Pons (tissue), 1 donor: ENCODE measurements around the gene ZBTB12.
A peak's percentile ranks its signal among the peaks of the same experiment; 100 is the strongest.
"Not testable (repeated sequence)": the region's sequence is repeated elsewhere in the genome, so short reads cannot be mapped to it uniquely, and the experiment has no call there.

ENCODE experiments used
- DNase-seq: peaks from one replicate; pipeline ENCODE4 v3.0.0-alpha.2; 2016; ENCODE audit warnings: low spot score

Gene ZBTB12

GRCh38 chr6:31901953-31902643 is at the start of gene ZBTB12:
ZBTB12 (minus strand) TSS chr6:31902086; CDS start chr6:31901305, 781 bp downstream.
- DNase-seq = peak; percentile 97

GRCh38 chr6:31949926-31950548 is 48.2 kb upstream of the ZBTB12 start:
- no peak for DNase-seq

- no peak for DNase-seq
These were observed 47.0 kb upstream of the ZBTB12 start for GRCh38 chr6:31948753-31949413.

- no peak for DNase-seq
These were observed 46.4 kb upstream of the ZBTB12 start for GRCh38 chr6:31948306-31948705.

GRCh38 chr6:31947864-31948263 is 46.0 kb upstream of the ZBTB12 start:
- DNase-seq = no peak

GRCh38 chr6:31947070-31947675 is 45.3 kb upstream of the ZBTB12 start:
- no peak for DNase-seq

GRCh38 chr6:31946370-31946885 is 44.5 kb upstream of the ZBTB12 start:
- no peak for DNase-seq

GRCh38 chr6:31945507-31946369 is 43.9 kb upstream of the ZBTB12 start, which contains the start of gene CFB:
CFB (plus strand) TSS chr6:31946095; CDS start chr6:31946222, 127 bp downstream.
- DNase-seq = no peak

GRCh38 chr6:31945154-31945506 is 43.2 kb upstream of the ZBTB12 start:
- no peak for DNase-seq

GRCh38 chr6:31943742-31944141 is 41.9 kb upstream of the ZBTB12 start:
- no peak for DNase-seq

GRCh38 chr6:31940256-31940664 is 38.4 kb upstream of the ZBTB12 start:
- DNase-seq = no peak

- DNase-seq = no peak
These were observed 33.9 kb upstream of the ZBTB12 start for GRCh38 chr6:31935823-31936222.

- DNase-seq = no peak
These were observed 33.1 kb upstream of the ZBTB12 start for GRCh38 chr6:31935021-31935420.

GRCh38 chr6:31933537-31933936 is 31.7 kb upstream of the ZBTB12 start:
- no peak for DNase-seq

- DNase-seq = not testable (repeated sequence)
These were observed 30.3 kb upstream of the ZBTB12 start for GRCh38 chr6:31932137-31932536.

- DNase-seq = no peak
These were observed 29.1 kb upstream of the ZBTB12 start for GRCh38 chr6:31930962-31931361.

- DNase-seq = no peak
These were observed 26.7 kb upstream of the ZBTB12 start for GRCh38 chr6:31928672-31928939.

GRCh38 chr6:31927863-31928671 is 26.2 kb upstream of the ZBTB12 start:
- no peak for DNase-seq

GRCh38 chr6:31927242-31927862 is 25.5 kb upstream of the ZBTB12 start, which contains the start of gene C2:
C2 (plus strand) TSS chr6:31927717; CDS start chr6:31927753, 36 bp downstream.
- DNase-seq = no peak

GRCh38 chr6:31922942-31923341 is 21.1 kb upstream of the ZBTB12 start:
- no peak for DNase-seq
